AG10803 (cell line): ENCODE data around the gene GSTA5.
A peak's percentile ranks its signal among the peaks of the same experiment; 100 is the strongest.
"Not testable (repeated sequence)": the region's sequence is repeated elsewhere in the genome, so short reads cannot be mapped to it uniquely, and the experiment has no call there.

Experiments
- DNase-seq: peaks from one replicate; pipeline ENCODE4 v3.0.0; 2010; ENCODE audit warnings: low read depth
- H3K4me3 ChIP-seq: 2 replicates; pipeline ENCODE4 v1.5.1; 2011; ENCODE audit warnings: mild to moderate bottlenecking, low read length, control low read depth
- TF ChIP-seq, protein P1 (sequence below): conservative IDR thresholded peaks from 2 replicates; pipeline ENCODE4 v1.5.1; 2011; ENCODE audit warnings: mild to moderate bottlenecking, low read length, control low read depth, inconsistent platforms

Gene GSTA5

DNA sequence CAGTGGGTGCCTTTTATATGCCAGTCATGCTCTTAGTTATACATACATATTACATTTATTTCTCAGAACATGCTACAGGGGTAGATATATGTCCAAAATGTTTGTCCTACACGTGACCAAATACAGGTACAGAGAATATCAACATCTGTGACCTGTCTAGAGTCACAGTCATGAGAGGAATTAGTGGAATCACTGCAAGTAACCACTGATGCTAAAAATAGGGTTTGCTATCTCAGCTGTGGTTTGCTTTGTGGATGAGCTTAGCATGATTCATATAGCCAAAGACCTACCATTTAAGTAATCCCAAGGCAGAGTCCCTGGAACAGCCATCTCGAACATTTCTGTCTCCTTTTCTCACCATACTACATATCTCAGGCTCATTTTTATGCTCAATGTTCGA lies 36.6 kb upstream of the GSTA5 start:
- no peak overlapping the region for H3K4me3 ChIP-seq
- DNase-seq, result peak; percentile 91
- TF ChIP-seq, protein P1, sequence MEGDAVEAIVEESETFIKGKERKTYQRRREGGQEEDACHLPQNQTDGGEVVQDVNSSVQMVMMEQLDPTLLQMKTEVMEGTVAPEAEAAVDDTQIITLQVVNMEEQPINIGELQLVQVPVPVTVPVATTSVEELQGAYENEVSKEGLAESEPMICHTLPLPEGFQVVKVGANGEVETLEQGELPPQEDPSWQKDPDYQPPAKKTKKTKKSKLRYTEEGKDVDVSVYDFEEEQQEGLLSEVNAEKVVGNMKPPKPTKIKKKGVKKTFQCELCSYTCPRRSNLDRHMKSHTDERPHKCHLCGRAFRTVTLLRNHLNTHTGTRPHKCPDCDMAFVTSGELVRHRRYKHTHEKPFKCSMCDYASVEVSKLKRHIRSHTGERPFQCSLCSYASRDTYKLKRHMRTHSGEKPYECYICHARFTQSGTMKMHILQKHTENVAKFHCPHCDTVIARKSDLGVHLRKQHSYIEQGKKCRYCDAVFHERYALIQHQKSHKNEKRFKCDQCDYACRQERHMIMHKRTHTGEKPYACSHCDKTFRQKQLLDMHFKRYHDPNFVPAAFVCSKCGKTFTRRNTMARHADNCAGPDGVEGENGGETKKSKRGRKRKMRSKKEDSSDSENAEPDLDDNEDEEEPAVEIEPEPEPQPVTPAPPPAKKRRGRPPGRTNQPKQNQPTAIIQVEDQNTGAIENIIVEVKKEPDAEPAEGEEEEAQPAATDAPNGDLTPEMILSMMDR, result no peak

- no peak for DNase-seq
- TF ChIP-seq, protein P1, result no peak
- H3K4me3 ChIP-seq, result no peak overlapping the region
These were observed 35.6 kb upstream of the GSTA5 start for GRCh38 chr6:52876056-52876787.

DNA sequence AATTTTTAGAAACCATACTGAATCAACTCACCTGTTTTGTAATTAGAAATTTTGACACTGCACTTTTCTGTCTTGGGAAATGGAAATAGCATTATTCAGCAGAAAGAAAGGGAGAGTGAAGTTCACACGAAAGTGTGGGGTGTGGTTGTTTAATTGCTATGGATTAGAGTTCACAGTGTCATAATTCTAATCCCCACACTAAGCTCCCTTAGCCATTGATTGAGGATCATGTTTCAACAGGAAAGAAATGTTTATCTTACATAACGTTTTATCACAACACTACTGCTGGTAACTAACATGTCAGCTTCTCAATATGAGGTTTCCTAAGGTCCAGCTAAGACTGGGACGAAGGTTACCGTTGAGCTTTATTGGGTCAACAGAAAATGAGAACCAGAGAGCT lies 31.4 kb upstream of the GSTA5 start:
- no peak overlapping the region for H3K4me3 ChIP-seq
- DNase-seq, result no peak
- TF ChIP-seq, protein P1, result no peak

DNA sequence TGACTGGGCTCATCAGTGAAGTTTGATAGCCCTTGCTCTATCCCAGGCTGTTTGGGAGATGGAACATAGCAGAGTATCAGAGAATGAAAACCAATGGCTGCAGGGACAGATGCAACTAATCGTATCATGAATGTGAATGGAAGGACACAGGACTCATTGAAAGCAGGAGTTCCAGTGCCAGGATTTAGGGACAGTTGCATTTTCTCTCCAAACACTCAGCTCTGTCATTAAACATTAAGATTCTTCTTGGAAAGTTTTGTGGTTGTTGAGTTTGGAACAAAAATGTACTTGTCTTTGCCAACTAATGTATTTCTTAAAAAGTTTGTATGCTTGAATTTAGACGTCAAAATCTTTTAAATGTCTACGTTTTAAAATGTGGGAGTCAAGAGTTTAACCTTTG lies 31.0 kb upstream of the GSTA5 start:
- H3K4me3 ChIP-seq, result no peak overlapping the region
- no peak for DNase-seq
- TF ChIP-seq, protein P1, result no peak

DNA sequence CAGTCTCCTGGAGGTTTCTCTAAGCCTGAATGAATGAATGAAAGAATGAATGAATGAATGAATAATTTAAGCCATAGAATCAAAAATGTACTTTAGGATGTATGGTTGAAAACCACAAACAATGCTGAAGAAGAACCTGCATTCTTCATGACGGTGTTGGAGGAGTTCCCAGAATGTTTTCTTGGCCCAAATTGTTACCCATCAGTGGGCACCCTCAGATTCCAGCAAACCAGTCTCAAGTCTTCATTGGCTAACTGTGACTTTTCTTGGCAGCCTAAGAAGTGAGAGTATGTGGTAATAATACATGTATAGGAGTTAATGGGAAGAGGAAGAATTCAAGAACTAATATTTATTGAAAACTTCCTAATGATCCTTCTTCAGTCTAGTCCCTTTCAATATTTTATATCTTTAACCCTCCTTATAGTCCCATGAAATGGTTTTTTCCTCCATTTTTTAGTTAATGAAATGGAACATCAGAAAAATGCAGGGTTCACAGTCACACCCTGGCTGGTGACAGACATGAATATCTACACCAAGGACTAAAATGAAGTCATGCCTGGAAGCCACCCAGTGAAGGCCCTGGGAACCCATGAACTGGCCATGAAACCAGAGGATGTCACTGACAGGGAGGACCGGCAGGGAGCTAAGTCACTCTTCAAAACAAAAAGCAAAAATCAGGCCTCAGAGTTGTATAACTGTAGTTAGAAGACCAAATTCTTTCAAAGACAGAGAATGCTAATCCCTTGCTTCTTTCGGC lies 29.9 kb upstream of the GSTA5 start:
- DNase-seq, result peak; percentile 68

GRCh38 chr6:52868899-52869298 lies 28.3 kb upstream of the GSTA5 start:
- not testable (repeated sequence) for H3K4me3 ChIP-seq, DNase-seq

More for the DNA sequence above, 29.9 kb upstream of the GSTA5 start:
- H3K4me3 ChIP-seq, result not testable (repeated sequence)

- TF ChIP-seq, protein P1, result no peak
- DNase-seq, result no peak
- no peak overlapping the region for H3K4me3 ChIP-seq
These were observed 27.6 kb upstream of the GSTA5 start for GRCh38 chr6:52868240-52868639.

- not testable (repeated sequence) for DNase-seq, H3K4me3 ChIP-seq
These were observed 20.5 kb upstream of the GSTA5 start for GRCh38 chr6:52861151-52861550.

DNA sequence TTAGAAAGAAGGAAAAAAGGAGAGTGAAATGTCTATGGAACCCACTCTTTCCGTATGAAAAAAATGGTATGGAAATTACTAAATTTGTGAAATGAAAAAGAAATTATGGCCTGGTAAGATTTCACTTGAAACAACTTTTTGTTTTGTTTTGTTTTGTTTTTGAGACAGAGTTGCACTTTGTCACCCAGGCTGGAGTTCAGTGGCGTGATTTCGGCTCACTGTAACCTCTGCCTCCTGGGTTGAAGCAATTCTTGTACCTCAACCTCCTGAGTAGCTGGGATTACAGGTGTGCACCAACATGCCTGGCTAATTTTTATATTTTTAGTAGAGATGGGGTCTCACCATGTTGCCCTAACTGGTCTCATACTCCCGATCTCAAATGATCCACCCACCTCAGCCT lies 17.8 kb upstream of the GSTA5 start:
- DNase-seq, result no peak
- TF ChIP-seq, protein P1, result no peak
- H3K4me3 ChIP-seq, result no peak overlapping the region

GRCh38 chr6:52856137-52856536 lies 15.5 kb upstream of the GSTA5 start:
- not testable (repeated sequence) for DNase-seq, H3K4me3 ChIP-seq
